ENCODE results near the gene LDB2. TPM values are rescaled to one million over a fixed set of nuclear protein-coding genes. Genes with fewer than 3 reads are reported as not detected.
A peak's percentile ranks its signal among the peaks of the same experiment; 100 is the strongest.
"Not testable (repeated sequence)": the region's sequence is repeated elsewhere in the genome, so short reads cannot be mapped to it uniquely, and the experiment has no call there.

LDB2 gene
- total RNA-seq, 4 donors from 2014 or later, result 16.2 to 31.7 (median 22.4) TPM

GRCh38 chr4:16642897-16643296 is 255.5 kb downstream of the LDB2 start:
- no peaks in the 10 kb centered on the region for H3K27me3 ChIP-seq
- 74% methylated on average over 5 of the region's 5 CpGs for WGBS
- intact Hi-C loops (cut with DNase I), result no loop called here
- H3K4me3 ChIP-seq, result no peak overlapping the region
- H3K36me3 ChIP-seq, result no peaks in the 10 kb centered on the region
- no peak overlapping the region for H3K27ac ChIP-seq (replicated peaks in 1 of 4)
- peak; percentile 21 for DNase-seq (ENCODE audit: extremely low spot score)
- TF ChIP-seq, protein P1, sequence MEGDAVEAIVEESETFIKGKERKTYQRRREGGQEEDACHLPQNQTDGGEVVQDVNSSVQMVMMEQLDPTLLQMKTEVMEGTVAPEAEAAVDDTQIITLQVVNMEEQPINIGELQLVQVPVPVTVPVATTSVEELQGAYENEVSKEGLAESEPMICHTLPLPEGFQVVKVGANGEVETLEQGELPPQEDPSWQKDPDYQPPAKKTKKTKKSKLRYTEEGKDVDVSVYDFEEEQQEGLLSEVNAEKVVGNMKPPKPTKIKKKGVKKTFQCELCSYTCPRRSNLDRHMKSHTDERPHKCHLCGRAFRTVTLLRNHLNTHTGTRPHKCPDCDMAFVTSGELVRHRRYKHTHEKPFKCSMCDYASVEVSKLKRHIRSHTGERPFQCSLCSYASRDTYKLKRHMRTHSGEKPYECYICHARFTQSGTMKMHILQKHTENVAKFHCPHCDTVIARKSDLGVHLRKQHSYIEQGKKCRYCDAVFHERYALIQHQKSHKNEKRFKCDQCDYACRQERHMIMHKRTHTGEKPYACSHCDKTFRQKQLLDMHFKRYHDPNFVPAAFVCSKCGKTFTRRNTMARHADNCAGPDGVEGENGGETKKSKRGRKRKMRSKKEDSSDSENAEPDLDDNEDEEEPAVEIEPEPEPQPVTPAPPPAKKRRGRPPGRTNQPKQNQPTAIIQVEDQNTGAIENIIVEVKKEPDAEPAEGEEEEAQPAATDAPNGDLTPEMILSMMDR (IDR thresholded peaks at IDR 0.05), result peak in 1 of 3 experiments; percentile 19
- TF ChIP-seq POLR2AphosphoS5 (IDR thresholded peaks at IDR 0.05) (no peak), EP300 (IDR thresholded peaks at IDR 0.05) (no peak)
- no peaks in the 10 kb centered on the region for H3K9me3 ChIP-seq
- H3K4me1 ChIP-seq, result peaks cover 0 to 18% (median 8%) of the 10 kb centered on the region in 4 donors

DNA sequence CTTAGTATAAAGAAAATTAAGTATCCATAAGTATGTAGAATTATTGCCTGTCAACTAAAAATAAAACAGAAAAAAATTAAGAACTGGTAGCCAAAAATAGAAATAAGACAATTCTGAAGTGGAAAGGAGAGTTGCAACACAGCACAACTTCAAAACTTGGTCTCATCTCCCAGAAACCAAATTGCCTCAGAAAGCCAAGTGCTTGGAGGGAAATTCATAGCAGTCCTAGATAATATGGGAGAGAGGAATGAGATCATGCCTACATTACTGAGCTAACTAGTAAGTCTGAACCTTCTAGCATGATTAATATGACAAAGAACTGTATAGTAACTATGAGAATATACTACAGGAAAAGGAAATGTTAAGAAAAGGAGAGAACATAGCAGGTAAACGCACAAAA is 256.5 kb downstream of the LDB2 start:
- intact Hi-C loops (cut with DNase I), result no loop called here
- H3K36me3 ChIP-seq, result no peaks in the 10 kb centered on the region
- H3K27ac ChIP-seq (replicated peaks in 1 of 4), result no peak overlapping the region
- peaks cover 0 to 18% (median 8%) of the 10 kb centered on the region in 4 donors for H3K4me1 ChIP-seq
- H3K27me3 ChIP-seq, result no peaks in the 10 kb centered on the region
- no peaks in the 10 kb centered on the region for H3K9me3 ChIP-seq
- TF ChIP-seq, protein P1 (IDR thresholded peaks at IDR 0.05), result no peak
- WGBS, result 60% methylated on average over 1 of the region's 1 CpG
- H3K4me3 ChIP-seq, result no peak overlapping the region
- no peak for DNase-seq (ENCODE audit: extremely low spot score)

- DNase-seq (ENCODE audit: extremely low spot score), result no peak
- Histone ChIP-seq H3K9me3 (peaks cover 0 to 5% (median 0%) of the 10 kb centered on the region in 4 donors), H3K36me3 (no peaks in the 10 kb centered on the region), H3K4me3 (no peak overlapping the region), H3K4me1 (peaks cover 0 to 9% (median 6%) of the 10 kb centered on the region in 4 donors), H3K27me3 (no peaks in the 10 kb centered on the region), H3K27ac (replicated peaks in 1 of 4) (no peak overlapping the region)
- intact Hi-C loops (cut with DNase I), result no loop called here
- TF ChIP-seq POLR2AphosphoS5 (IDR thresholded peaks at IDR 0.05), result no peak
- TF ChIP-seq POLR2A (IDR thresholded peaks at IDR 0.05; ENCODE audit: low read depth), result no peak
- TF ChIP-seq EP300 (IDR thresholded peaks at IDR 0.05), result no peak
- 76% methylated on average over 4 of the region's 4 CpGs for WGBS
Observed at GRCh38 chr4:16636912-16637630, 261.4 kb downstream of the LDB2 start.

DNA sequence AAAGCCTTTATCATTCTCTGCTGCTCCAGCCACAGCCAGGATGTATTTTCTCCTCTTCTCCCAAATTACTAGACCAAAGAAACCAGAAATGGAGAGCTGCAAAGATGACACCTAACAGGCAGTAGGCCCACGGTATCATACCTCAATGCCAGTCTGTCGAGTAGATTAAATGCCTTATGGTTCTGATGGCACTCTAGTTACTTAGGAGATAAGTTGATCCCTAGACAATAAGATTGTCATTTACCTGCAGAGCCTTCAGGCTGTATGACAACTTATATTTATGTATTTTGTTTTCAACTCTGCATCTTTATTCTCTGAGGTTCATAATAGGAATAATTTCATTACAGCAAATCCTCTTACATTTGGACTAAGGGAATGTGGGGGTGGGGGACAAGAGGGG is 262.1 kb downstream of the LDB2 start:
- Histone ChIP-seq H3K36me3 (no peaks in the 10 kb centered on the region), H3K27ac (replicated peaks in 1 of 4) (no peak overlapping the region), H3K4me3 (no peak overlapping the region), H3K4me1 (peaks cover 0 to 1% (median under 1%) of the 10 kb centered on the region in 4 donors), H3K9me3 (peaks cover 0 to 5% (median 0%) of the 10 kb centered on the region in 4 donors), H3K27me3 (no peaks in the 10 kb centered on the region)
- 97% methylated on average over 2 of the region's 2 CpGs for WGBS
- TF ChIP-seq POLR2A (IDR thresholded peaks at IDR 0.05; ENCODE audit: low read depth), result no peak
- no peak for TF ChIP-seq EP300 (IDR thresholded peaks at IDR 0.05)
- no peak for TF ChIP-seq POLR2AphosphoS5 (IDR thresholded peaks at IDR 0.05)
- TF ChIP-seq, protein P1 (IDR thresholded peaks at IDR 0.05), result no peak
- intact Hi-C loops (cut with DNase I), result no loop called here
- DNase-seq (ENCODE audit: extremely low spot score), result no peak

- H3K36me3 ChIP-seq; H3K27me3 ChIP-seq; DNase-seq (ENCODE audit: extremely low spot score); intact Hi-C loops (cut with DNase I); H3K27ac ChIP-seq (replicated peaks in 1 of 4); H3K9me3 ChIP-seq; H3K4me3 ChIP-seq: not testable (repeated sequence)
- peaks cover 0 to 13% (median 7%) of the 10 kb centered on the region in 4 donors for H3K4me1 ChIP-seq
- 96% methylated on average over 2 of the region's 2 CpGs for WGBS
Observed at GRCh38 chr4:16629274-16629673, 269.2 kb downstream of the LDB2 start.

DNA sequence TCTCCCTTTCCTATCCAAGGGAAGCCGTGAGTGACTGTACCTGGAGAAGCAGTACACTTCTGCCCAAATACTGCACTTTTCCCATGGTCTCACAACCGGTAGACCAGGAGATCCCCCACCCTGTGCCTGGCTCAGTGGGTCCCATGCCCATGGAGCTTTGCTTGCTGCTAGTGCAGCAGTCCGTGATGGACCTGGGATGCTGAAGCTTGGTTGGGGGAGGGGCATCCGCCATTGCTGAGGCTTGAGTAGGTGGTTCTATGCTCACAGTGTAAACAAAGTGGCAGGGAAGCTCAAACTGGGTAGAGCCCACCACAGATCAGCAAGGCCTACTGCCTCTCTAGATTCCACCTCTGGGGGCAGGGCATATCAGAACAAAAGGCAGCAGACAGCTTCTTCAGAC is 269.6 kb downstream of the LDB2 start:
- H3K27me3 ChIP-seq; H3K9me3 ChIP-seq; H3K4me3 ChIP-seq; DNase-seq (ENCODE audit: extremely low spot score); H3K27ac ChIP-seq (replicated peaks in 1 of 4); intact Hi-C loops (cut with DNase I); H3K36me3 ChIP-seq: not testable (repeated sequence)
- WGBS, result 100% methylated on average over 3 of the region's 4 CpGs
- peaks cover 0 to 13% (median 7%) of the 10 kb centered on the region in 4 donors for H3K4me1 ChIP-seq
